ENCODE data around the gene CCZ1. TPM values are rescaled to one million over a fixed set of nuclear protein-coding genes. Genes with fewer than 3 reads are reported as not detected.

The CCZ1 gene
- polyA plus RNA-seq, 3 donors, result 26.5 to 58.3 (median 37.0) TPM

Other genes with a start within 250 kb of the CCZ1 start
- gene RNF216, start 117.1 kb upstream of the CCZ1 start, polyA plus RNA-seq, result 10 to 100 TPM; 10.4 to 13.9 (median 11.4) TPM
- gene OCM, start 17.9 kb upstream of the CCZ1 start, polyA plus RNA-seq, result not detected
- under 1 TPM in 1 of 3 donors, not detected in 2; 0.03 TPM for gene RSPH10B, start 72.0 kb downstream of the CCZ1 start, polyA plus RNA-seq
- 1 to 10 TPM; 3.2 to 5.4 (median 3.3) TPM for gene PMS2, start 110.3 kb downstream of the CCZ1 start, polyA plus RNA-seq
- 10 to 100 TPM; 18.9 to 31.2 (median 19.9) TPM for gene AIMP2, start 110.5 kb downstream of the CCZ1 start, polyA plus RNA-seq
- under 1 TPM in 2 of 3 donors, not detected in 1; 0.07 to 0.16 TPM for gene ANKRD61, start 132.6 kb downstream of the CCZ1 start, polyA plus RNA-seq
- gene EIF2AK1, start 160.4 kb downstream of the CCZ1 start, polyA plus RNA-seq, result 10 to 100 TPM; 21.1 to 33.1 (median 29.5) TPM
- gene USP42, start 206.2 kb downstream of the CCZ1 start, polyA plus RNA-seq, result 1 to 10 TPM; 1.9 to 4.3 (median 2.9) TPM